ENCODE results near the gene HLA-DMA.

The HLA-DMA gene

DNA sequence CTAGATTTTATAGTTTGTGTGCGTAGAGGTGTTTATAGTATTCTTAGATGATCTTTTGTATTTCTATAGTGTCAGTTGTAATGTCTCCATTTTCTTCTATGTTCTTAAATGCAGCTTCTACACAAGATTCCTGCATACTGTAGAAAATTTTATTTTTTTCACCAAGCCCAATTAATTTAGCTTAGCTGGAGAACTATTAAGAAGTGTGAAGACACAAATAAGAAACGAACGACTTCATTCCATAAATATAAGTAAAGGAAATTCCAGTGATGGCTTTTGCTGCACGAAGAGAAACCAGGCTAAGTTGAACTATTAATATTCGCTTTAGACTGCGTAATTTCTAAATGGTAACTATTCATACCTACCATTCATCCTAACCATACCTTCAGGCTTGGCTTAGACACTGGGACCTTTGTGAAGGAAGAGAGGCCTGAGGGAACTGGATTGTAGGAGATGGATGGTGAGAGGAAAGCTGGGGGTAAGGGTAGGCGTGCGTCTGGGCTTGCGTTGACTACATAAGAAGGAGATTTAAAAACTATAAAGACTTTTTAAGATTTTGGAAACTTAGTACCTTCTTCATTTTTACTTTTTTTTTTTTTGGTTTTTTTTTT is 40.6 kb upstream of the HLA-DMA start:
- H3K36me3 ChIP-seq (ENCODE audit: low read depth): no peaks in the 10 kb centered on the region
- TF ChIP-seq, protein P1, sequence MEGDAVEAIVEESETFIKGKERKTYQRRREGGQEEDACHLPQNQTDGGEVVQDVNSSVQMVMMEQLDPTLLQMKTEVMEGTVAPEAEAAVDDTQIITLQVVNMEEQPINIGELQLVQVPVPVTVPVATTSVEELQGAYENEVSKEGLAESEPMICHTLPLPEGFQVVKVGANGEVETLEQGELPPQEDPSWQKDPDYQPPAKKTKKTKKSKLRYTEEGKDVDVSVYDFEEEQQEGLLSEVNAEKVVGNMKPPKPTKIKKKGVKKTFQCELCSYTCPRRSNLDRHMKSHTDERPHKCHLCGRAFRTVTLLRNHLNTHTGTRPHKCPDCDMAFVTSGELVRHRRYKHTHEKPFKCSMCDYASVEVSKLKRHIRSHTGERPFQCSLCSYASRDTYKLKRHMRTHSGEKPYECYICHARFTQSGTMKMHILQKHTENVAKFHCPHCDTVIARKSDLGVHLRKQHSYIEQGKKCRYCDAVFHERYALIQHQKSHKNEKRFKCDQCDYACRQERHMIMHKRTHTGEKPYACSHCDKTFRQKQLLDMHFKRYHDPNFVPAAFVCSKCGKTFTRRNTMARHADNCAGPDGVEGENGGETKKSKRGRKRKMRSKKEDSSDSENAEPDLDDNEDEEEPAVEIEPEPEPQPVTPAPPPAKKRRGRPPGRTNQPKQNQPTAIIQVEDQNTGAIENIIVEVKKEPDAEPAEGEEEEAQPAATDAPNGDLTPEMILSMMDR (IDR thresholded peaks at IDR 0.05; ENCODE audit: poor library complexity, severe bottlenecking): no peak
- no peaks in the 10 kb centered on the region for H3K4me1 ChIP-seq (ENCODE audit: insufficient read depth, poor library complexity, severe bottlenecking)
- H3K27me3 ChIP-seq (ENCODE audit: insufficient read depth, poor library complexity, severe bottlenecking): peaks cover 4% of the 10 kb centered on the region
- H3K4me3 ChIP-seq (ENCODE audit: severe bottlenecking): no peak overlapping the region
- no peak overlapping the region for H3K27ac ChIP-seq (ENCODE audit: poor library complexity, severe bottlenecking)
- DNase-seq (ENCODE audit: low spot score): no peak
- no peak for ATAC-seq (ENCODE audit: low read depth)
- no peaks in the 10 kb centered on the region for H3K9me3 ChIP-seq (ENCODE audit: severe bottlenecking)

DNA sequence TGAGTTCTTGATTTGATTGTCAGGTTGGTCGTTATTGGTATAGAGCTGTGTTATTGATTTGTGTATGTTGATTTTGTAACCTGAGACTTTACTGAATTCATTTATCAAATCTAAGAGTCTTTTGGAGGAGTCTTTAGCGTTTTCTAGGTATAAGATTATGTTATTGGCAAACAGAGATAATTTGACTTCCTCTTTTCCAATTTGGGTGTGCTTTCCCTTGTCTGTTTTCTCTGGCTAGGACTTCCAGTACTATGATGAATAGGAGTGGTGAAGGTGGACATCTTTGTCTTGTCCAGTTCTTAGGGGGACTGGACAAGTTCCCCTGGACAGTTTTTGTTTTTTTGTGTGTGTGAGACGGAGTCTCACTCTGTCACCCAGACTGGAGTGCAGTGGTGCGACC is 39.1 kb upstream of the HLA-DMA start:
- Histone ChIP-seq H3K4me3 (ENCODE audit: severe bottlenecking) (no peak overlapping the region), H3K9me3 (ENCODE audit: severe bottlenecking) (no peaks in the 10 kb centered on the region), H3K27me3 (ENCODE audit: insufficient read depth, poor library complexity, severe bottlenecking) (peaks cover 4% of the 10 kb centered on the region), H3K36me3 (ENCODE audit: low read depth) (no peaks in the 10 kb centered on the region), H3K4me1 (ENCODE audit: insufficient read depth, poor library complexity, severe bottlenecking) (no peaks in the 10 kb centered on the region), H3K27ac (ENCODE audit: poor library complexity, severe bottlenecking) (no peak overlapping the region)
- no peak for DNase-seq (ENCODE audit: low spot score)
- TF ChIP-seq, protein P1 (IDR thresholded peaks at IDR 0.05; ENCODE audit: poor library complexity, severe bottlenecking): no peak
- ATAC-seq (ENCODE audit: low read depth): no peak

DNA sequence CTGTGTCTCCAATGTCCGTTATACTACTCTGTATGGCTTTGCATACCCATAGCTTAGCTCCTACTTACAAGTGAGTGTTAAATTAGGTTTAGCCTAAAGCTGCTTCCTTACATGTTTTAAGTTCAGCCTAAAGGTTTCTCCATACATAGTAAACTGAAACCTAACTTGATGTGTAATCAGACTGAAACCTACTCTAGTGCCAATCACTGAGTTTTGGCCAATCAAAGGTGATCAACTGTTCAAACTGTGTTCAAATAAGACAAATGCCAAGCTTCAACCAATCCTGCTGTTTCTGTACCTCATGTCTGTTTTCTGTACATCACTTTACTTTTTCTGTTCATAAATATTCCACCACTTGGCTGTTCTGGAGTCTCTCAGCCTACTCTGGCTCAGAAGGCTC is 36.5 kb upstream of the HLA-DMA start:
- no peaks in the 10 kb centered on the region for H3K9me3 ChIP-seq (ENCODE audit: severe bottlenecking)
- no peaks in the 10 kb centered on the region for H3K36me3 ChIP-seq (ENCODE audit: low read depth)
- DNase-seq (ENCODE audit: low spot score) (no peak), ATAC-seq (ENCODE audit: low read depth) (no peak)
- TF ChIP-seq, protein P1 (IDR thresholded peaks at IDR 0.05; ENCODE audit: poor library complexity, severe bottlenecking): no peak
- no peaks in the 10 kb centered on the region for H3K4me1 ChIP-seq (ENCODE audit: insufficient read depth, poor library complexity, severe bottlenecking)
- no peak overlapping the region for H3K4me3 ChIP-seq (ENCODE audit: severe bottlenecking)
- H3K27ac ChIP-seq (ENCODE audit: poor library complexity, severe bottlenecking): no peak overlapping the region
- H3K27me3 ChIP-seq (ENCODE audit: insufficient read depth, poor library complexity, severe bottlenecking): no peaks in the 10 kb centered on the region

DNA sequence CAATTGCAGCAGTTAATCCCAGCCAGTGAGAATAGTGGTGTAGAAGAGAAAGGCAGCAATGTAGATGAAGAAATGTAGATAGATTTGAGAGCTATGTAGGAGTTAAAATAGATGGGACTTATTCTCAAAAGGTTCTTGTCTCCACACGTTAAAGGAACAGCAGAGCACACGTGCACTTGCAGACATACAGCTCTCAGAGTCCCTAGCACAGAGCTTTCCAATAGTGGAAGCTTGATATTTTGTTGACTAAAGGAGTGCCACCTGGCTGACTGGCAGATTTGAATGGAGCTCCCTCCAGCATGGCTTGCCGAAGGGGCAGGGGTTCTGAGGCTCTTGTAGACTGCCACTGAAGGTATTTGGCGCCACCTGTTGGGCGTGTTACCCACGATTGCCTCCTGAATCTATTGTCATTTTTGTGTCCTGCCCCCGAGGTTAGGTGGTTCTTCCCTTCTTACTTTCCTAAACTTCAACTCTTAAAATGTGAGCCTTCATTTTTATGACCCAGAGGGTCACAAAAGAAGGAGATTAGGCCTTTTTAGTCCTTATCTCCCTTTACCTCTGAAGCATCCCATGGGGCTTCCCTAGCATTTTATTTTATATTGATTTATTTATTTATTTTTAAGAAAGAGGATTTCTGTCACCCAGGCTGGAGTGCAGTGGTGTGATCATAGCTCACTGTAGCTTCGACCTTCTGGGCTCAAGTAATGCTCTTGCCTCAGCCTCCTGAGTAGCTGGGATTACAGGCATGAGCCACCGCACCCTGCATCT is 31.9 kb upstream of the HLA-DMA start:
- H3K27me3 ChIP-seq (ENCODE audit: insufficient read depth, poor library complexity, severe bottlenecking): no peaks in the 10 kb centered on the region
- peaks cover 19% of the 10 kb centered on the region for H3K36me3 ChIP-seq (ENCODE audit: low read depth)
- DNase-seq (ENCODE audit: low spot score) (peak; percentile 88), ATAC-seq (ENCODE audit: low read depth) (peak; percentile 69)
- TF ChIP-seq, protein P1 (IDR thresholded peaks at IDR 0.05; ENCODE audit: poor library complexity, severe bottlenecking): peak; percentile 94
- H3K4me1 ChIP-seq (ENCODE audit: insufficient read depth, poor library complexity, severe bottlenecking): no peaks in the 10 kb centered on the region
- H3K4me3 ChIP-seq (ENCODE audit: severe bottlenecking): no peak overlapping the region
- H3K27ac ChIP-seq (ENCODE audit: poor library complexity, severe bottlenecking): no peak overlapping the region
- H3K9me3 ChIP-seq (ENCODE audit: severe bottlenecking): no peaks in the 10 kb centered on the region

Measured in RWPE2 (cell line).